ENCODE results near the gene IL1RL1.
A peak's percentile ranks its signal among the peaks of the same experiment; 100 is the strongest.

The IL1RL1 gene

DNA sequence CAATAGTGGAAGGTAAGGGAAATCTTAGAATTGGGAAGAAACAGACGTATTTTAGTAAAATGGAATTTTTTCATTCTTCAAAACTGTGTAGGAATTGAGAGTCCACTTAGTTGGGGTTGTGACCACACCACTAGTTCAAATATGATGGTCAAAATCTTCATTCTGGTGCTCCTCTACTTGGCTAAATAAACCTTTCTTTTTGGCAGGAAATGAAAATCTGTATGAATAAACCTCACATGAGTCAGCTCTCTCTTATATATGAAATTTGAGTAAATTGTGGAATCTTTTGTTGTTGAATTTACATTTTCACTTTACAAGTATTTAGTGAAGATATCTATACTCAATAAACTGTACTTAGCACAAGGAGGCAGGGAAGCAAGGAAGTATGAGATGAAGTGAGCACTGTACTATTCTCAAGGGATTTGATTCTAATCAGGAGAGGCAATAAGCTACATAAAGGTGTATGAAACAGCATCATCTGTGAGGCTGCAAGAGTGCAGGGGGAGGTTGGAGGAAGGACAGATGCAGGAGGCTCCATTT, 64.8 kb downstream of the IL1RL1 start:
- DNase-seq: no peak

DNA sequence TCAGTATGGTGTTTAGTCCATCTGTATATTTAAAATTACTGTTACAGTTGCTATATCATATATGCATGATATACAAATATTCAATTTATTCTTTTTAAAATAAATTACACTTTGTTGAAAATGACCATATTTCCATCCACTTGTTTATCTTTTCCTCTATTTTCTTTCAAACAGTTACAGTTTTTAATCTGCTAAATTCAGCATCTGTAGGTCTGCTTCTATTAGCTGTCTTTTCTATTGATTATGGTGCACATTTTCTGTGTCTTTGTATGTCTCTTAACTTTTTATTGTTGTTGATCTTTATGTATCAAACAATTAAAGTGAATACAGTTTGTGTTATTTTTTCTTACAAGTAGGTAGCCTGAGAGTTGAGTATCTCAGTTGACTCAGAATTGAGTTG, 72.4 kb downstream of the IL1RL1 start:
- DNase-seq: no peak

DNA sequence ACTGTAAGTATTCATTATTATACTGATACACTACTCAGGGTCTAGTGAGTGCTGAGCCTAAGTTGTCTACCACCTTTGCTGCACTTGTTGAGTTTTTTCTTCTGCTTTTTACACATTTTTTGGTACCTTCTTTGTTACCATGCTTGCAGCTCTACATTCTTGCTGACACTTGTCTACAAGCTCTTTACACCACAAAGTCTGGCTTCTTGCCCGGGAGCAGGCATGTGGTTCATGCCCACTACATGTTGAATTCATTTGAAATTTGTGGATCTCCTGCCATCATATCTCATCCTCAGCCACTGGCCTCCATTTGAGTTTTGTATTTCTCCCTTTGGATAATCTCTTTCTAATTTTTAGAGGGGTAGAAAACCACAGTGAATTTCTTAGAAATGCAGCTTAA, 74.2 kb downstream of the IL1RL1 start:
- no peak for DNase-seq

DNA sequence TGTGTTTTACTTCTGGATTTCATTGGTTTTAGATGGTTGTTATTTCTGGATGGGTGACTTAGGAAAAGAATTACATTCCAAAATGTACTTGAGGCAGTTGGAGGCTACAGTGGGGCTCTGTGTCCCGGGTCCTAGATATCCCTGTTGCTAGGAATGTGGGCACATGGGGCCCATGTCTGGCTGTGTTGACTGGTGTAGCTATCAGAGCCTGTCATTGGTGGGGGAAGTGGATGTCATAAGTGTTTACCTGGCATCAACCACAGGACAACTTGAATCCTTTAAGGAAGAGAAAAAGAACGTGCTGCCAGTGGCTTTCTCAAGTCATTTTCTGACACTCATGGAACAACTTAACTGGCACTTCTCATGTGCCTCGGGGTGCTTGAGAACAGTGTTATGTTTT, 74.6 kb downstream of the IL1RL1 start:
- no peak for DNase-seq

DNA sequence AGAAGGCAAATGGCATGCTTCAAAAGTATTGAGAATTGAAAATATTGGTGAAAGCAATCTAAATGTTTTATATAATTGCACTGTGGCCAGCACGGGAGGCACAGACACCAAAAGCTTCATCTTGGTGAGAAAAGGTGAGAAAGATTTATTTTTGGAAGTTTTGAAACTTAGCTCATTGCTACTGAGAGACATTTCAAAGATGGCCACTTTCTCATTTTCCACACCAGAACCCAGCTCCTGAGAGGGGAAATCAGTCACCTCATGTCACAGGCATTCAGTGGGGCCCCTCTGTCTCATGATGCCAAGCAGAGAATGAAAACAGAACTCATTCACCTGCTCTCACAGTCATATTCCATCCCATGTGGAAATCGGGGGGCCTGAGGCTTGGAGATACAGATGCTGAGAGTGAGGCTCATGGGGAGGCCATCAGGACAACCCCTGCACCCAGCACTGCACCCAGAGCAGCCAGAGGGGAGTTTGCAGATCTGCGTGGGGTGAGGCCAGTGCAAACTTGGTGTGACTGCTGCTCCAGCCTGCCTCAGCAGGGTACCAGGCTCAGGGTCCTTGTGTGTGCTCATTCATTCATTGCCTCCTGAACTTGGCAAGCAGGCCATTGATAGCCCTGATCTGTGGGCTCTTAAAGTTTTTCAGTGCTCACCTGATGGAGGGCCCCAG, 75.6 kb downstream of the IL1RL1 start:
- DNase-seq: no peak

DNA sequence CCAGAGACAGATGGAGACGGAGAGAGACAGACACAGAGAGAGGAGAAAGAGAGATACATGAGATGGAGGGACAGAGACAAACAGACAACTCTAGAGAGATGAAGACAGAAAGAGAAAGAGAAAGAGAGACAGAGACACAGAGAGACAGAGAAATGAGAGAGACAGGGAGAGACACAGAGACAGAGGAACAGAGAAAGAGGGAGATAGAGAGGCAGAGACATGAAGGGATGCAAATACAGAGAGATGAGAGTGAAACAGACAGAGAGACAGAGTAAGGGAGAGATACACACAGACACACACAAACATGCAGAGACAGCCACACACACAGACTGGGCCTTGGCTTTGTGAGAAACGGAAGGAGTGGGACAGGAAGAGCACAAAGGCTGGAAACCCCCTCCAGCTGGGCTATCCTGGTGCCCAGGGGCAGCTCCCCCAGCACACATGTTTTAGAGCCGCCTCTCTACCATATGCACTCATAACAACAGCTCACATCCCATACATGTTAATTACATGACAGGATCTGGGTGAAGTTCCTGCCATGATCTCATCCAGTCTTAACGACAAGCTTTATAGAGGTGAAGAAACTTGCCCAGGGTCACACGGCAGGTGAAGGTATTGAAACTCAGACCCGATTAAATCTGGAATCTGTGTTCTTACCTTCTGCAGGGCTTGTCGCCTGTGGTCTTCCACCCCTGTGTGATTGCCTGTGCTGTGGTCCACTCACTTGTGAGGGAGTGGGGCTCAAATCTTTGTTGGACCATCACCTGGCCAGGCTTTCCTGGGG, 76.6 kb downstream of the IL1RL1 start:
- DNase-seq: no peak

DNA sequence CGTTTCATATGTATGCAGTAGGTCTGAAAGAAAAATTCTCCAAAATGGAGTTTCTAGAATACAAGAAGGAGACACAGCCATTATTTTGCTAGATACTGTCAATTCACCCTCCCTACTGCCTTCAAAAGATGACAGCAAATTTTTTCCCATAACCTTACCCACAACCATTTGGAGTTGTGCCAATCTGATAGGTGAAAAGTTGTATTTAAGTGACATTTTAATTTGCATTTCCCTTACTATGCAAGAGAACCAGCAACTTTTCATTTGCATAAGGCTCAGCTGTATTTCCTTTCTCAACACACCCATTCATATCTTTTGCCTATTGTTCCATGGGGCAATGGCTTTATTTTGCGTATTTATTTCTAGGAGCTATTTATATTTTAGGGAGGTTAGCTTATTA, 80.2 kb downstream of the IL1RL1 start:
- peak; percentile 48 for DNase-seq

DNA sequence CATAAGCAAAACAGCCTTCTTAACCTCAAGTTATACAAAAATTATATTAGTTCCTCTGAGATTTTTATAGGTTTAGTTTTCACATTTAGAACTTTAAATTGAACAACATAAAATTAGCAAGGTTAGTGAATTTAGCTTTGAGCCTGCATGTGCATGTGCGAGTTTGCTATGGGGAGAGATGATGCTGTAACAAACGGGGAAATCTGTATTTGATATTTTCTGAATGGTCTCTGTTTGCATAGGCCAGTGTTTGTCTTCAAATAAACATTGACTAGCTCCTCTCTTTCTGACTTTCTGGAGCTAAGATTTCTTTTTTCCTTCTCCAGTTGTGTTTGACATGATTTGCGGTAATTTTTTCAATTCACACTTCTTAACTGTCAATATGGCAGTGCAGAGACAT, 80.7 kb downstream of the IL1RL1 start:
- no peak for DNase-seq

DNA sequence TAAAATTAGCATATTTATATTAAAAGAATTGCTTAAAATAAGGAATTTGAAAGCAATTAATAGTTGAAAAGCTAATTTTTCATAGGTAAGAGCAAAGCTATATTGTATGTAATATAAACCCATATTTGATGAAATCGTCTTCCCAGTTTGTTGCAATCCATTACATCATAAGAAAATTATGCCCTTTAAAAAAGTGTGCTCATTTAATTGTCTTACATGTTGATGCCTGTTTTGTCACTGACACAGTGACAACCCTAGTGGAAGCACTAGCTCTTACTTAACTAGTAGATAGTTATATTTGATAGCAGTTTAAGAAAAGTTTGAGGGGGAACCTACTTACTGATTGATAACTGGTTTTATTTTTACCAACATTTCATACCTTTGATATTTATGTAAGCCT, 81.6 kb downstream of the IL1RL1 start:
- DNase-seq: no peak

DNA sequence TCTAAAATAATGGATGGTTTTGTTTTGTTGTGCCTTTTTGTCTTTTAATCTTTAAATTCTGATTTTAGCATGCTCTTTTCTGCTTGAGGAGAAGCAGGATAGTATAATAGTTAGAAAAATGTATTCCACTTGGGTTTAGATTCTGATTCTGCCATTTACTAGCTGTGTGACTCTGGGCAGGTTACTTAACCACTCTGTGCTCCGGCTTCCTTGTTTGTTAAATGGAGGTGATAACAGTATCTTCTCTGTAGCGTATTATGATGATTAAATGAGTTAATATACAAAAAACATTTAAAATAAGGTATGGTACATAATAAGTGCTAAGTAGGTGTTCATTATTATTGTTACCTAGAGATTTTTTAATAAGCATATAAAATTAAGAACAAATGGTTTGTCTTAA, 84.6 kb downstream of the IL1RL1 start:
- no peak for DNase-seq

DNA sequence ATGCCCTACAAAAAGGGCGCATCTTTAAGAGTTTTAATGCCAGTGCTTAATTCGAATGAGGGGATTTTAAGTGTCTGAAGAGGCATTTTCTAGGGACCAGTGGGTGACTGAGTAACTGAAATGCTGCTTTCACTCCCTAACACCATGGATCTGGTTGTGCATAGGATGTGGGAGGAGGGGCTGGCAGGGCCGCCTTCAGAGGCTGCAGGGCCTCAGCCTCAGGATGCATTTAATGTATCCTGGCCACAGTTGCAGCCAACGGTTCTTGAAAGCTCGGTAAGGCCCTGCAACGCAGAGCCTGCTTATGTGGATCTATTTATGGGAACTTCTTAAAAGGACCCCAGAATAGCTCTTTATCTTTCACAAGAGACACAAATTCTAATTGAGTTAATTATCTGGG, 85.8 kb downstream of the IL1RL1 start:
- no peak for DNase-seq

DNA sequence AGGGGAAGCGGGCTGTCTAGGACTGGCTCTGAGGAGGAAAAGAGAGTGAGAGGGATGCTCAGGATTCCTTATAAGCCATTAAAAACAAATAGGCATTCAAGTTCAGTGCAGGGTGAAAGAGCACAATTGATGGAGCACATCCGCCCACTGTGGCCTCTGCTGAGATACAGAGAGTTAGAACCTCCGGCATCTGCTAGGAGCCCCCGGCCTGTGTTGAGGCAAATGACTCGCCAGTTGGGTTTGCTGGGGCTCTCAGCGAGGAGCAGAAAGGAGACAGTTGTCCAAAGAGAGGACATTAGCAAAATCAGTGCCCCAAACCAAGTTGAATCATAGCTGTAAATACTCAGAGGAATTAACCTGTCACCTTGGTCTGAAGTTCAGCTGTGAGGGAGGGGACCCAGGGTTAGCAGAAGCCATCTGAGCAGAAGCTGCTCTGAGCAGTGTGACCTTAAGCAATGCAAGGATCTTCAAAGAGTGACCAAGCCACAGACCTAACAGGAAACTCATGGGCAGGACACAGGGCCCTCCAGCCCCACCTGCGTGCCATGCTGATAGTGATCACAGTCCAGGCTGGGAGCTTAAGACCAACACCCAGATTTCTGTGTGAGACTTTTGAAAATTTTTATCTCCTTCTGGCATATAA, 88.3 kb downstream of the IL1RL1 start:
- DNase-seq: no peak

DNA sequence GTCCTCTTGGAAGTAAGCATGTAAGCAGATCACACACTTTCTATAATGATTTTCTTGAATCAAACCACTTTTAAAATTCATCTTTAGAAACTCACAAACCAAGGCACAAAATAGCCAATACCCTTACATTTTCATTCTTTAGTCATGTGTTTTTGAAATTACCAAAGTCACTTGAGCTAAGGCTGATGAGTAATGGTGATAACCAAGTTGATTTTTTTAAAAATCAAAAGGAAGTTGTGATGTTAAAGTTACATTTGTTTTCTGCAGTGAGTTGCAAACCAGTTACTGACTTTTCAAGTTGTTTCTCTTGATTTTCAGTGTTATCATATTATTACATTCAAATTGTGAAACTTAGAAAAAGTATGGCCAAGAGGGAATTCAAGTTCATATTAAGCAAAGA, 90.1 kb downstream of the IL1RL1 start:
- DNase-seq: no peak

Data from stimulated activated CD4-positive, alpha-beta T cell treated with anti-CD3 and anti-CD28 coated beads, Interleukin-4, amount 100 ng/mL, for 24 hours (primary cell).